ENCODE measurements around the gene TOR1AIP2. TPM values are rescaled to one million over a fixed set of nuclear protein-coding genes. Genes with fewer than 3 reads are reported as not detected.
A peak's percentile ranks its signal among the peaks of the same experiment; 100 is the strongest.

The TOR1AIP2 gene
- total and polyA plus RNA-seq, 10 of the 15 experiments (the other 5 are each of a cell fraction or from before 2014, with no cell fraction given), result 5.3 to 38.9 (median 15.4) TPM

DNA sequence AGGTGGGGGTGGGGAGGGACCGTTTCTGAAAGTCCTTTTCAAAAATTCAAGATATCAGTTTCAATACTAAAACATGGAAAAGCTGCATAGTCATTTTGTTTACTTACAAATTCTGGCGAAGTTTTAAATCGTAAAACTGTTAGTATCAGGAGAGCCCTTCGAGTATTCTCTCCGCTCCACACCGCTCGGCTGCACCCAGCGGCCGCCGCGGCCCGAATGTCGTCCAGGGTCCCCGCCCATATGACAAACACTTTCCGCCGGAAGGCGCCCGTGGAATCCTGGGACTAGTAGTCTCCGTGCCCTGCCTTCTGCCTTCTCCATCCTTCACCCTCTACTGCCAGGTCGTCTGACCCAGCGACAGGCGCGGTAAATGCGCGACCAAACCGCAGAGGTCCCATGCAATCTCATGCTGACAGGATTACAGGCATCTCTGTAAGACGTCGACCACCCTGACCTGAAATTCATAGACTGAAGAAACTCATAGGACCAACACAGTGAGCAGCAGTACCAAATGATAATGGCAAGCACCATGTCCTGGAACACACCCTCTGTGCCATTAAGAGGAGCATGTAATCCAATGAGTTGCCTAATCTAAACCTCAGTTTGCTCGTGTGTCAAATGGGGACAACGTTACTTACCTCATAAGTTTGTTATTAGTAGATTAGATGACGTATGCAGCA is at the start of gene TOR1AIP2 (continued):
- no peak for TF ChIP-seq HDAC6 (IDR thresholded peaks at IDR 0.05; ENCODE audit: unreplicated experiment)
- TF ChIP-seq POLR2AphosphoS2 (IDR thresholded peaks at IDR 0.05; ENCODE audit: low read depth, low read length), result peak; percentile 92
- TF ChIP-seq CBFB (IDR thresholded peaks at IDR 0.05; ENCODE audit: low read depth), result no peak; the same call in 1 of the 2 replicates
- TF ChIP-seq, protein P1, sequence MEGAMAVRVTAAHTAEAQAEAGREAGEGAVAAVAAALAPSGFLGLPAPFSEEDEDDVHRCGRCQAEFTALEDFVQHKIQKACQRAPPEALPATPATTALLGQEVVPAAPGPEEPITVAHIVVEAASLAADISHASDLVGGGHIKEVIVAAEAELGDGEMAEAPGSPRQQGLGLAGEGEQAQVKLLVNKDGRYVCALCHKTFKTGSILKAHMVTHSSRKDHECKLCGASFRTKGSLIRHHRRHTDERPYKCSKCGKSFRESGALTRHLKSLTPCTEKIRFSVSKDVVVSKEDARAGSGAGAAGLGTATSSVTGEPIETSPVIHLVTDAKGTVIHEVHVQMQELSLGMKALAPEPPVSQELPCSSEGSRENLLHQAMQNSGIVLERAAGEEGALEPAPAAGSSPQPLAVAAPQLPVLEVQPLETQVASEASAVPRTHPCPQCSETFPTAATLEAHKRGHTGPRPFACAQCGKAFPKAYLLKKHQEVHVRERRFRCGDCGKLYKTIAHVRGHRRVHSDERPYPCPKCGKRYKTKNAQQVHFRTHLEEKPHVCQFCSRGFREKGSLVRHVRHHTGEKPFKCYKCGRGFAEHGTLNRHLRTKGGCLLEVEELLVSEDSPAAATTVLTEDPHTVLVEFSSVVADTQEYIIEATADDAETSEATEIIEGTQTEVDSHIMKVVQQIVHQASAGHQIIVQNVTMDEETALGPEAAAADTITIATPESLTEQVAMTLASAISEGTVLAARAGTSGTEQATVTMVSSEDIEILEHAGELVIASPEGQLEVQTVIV (IDR thresholded peaks at IDR 0.05; ENCODE audit: borderline replicate concordance, partially characterized antibody), result no peak
- peak; percentile 70; the same call in 1 of the 3 replicates for TF ChIP-seq POU2F2 (IDR thresholded peaks at IDR 0.05; ENCODE audit: borderline replicate concordance, low read depth, low read length)
- TF ChIP-seq MTA2 (IDR thresholded peaks at IDR 0.05; ENCODE audit: low read depth), result no peak
- TF ChIP-seq POLR2AphosphoS5 (IDR thresholded peaks at IDR 0.05; ENCODE audit: low read length), result peak; percentile 98
- 0 out of 2 replicates have a peak, but pooled peaks have one; percentile 26 for TF ChIP-seq TARDBP (IDR thresholded peaks at IDR 0.05; ENCODE audit: borderline replicate concordance)
- peak; percentile 52; the same call in 1 of the 2 replicates for TF ChIP-seq KDM1A (IDR thresholded peaks at IDR 0.05; ENCODE audit: borderline replicate concordance)
- TF ChIP-seq NFYA (IDR thresholded peaks at IDR 0.05; ENCODE audit: borderline replicate concordance, low read depth, low read length), result no peak
- peak; percentile 66; the same call in 1 of the 2 replicates for TF ChIP-seq BACH1 (IDR thresholded peaks at IDR 0.05; ENCODE audit: borderline replicate concordance)
- TF ChIP-seq, protein P2, sequence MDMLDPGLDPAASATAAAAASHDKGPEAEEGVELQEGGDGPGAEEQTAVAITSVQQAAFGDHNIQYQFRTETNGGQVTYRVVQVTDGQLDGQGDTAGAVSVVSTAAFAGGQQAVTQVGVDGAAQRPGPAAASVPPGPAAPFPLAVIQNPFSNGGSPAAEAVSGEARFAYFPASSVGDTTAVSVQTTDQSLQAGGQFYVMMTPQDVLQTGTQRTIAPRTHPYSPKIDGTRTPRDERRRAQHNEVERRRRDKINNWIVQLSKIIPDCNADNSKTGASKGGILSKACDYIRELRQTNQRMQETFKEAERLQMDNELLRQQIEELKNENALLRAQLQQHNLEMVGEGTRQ (IDR thresholded peaks at IDR 0.05; ENCODE audit: borderline replicate concordance, low read depth, low read length), result no peak; the same call in 1 of the 2 replicates
- TF ChIP-seq, protein P3, sequence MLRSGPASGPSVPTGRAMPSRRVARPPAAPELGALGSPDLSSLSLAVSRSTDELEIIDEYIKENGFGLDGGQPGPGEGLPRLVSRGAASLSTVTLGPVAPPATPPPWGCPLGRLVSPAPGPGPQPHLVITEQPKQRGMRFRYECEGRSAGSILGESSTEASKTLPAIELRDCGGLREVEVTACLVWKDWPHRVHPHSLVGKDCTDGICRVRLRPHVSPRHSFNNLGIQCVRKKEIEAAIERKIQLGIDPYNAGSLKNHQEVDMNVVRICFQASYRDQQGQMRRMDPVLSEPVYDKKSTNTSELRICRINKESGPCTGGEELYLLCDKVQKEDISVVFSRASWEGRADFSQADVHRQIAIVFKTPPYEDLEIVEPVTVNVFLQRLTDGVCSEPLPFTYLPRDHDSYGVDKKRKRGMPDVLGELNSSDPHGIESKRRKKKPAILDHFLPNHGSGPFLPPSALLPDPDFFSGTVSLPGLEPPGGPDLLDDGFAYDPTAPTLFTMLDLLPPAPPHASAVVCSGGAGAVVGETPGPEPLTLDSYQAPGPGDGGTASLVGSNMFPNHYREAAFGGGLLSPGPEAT (IDR thresholded peaks at IDR 0.05; ENCODE audit: low read depth), result no peak; the same call in 1 of the 2 replicates
- no peak for TF ChIP-seq ZNF592 (IDR thresholded peaks at IDR 0.05)
- TF ChIP-seq, protein P4, sequence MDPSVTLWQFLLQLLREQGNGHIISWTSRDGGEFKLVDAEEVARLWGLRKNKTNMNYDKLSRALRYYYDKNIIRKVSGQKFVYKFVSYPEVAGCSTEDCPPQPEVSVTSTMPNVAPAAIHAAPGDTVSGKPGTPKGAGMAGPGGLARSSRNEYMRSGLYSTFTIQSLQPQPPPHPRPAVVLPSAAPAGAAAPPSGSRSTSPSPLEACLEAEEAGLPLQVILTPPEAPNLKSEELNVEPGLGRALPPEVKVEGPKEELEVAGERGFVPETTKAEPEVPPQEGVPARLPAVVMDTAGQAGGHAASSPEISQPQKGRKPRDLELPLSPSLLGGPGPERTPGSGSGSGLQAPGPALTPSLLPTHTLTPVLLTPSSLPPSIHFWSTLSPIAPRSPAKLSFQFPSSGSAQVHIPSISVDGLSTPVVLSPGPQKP (IDR thresholded peaks at IDR 0.05; ENCODE audit: low read depth, low read length), result peak; percentile 58; the same call in 1 of the 2 replicates
- TF ChIP-seq ASH2L (IDR thresholded peaks at IDR 0.05; ENCODE audit: borderline replicate concordance, low read depth), result no peak
- no peak for TF ChIP-seq CEBPB (IDR thresholded peaks at IDR 0.05; ENCODE audit: borderline replicate concordance in 1 of 2, low read depth in 2 of 2, low read length in 2 of 2)
- TF ChIP-seq MYC (IDR thresholded peaks at IDR 0.05; ENCODE audit: insufficient read depth, insufficient read length, insufficient replicate concordance, low read length, severe bottlenecking), result no peak
- peak; percentile 73 for TF ChIP-seq YY1 (IDR thresholded peaks at IDR 0.05; ENCODE audit: low read depth, low read length)
